ENCODE results near the gene PLEKHM1.

Gene PLEKHM1

DNA sequence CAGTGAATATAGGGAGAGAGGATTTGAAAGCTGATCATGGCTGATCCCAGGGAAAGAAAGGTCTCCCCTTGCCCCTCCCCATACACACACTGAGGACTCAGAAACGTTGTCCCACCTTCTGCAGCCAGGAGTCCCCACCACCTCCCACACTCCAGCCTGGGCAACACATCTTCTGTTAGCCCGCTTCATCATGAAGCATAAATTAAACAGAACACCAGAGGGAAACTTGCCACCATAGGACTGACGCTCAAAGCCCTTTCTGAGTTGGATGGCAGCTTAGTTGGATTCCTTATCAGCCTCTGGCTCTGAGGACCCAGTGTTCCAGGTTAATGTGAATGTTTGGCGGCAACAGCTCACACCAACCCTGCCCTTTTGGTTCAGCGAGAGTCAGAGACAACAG lies 91.7 kb downstream of the PLEKHM1 start:
- no peak for DNase-seq (ENCODE audit: low read depth in 3 of 3)

GRCh38 chr17:45397796-45398195 lies 92.7 kb downstream of the PLEKHM1 start:
- no peak for DNase-seq (ENCODE audit: low read depth in 3 of 3)

DNA sequence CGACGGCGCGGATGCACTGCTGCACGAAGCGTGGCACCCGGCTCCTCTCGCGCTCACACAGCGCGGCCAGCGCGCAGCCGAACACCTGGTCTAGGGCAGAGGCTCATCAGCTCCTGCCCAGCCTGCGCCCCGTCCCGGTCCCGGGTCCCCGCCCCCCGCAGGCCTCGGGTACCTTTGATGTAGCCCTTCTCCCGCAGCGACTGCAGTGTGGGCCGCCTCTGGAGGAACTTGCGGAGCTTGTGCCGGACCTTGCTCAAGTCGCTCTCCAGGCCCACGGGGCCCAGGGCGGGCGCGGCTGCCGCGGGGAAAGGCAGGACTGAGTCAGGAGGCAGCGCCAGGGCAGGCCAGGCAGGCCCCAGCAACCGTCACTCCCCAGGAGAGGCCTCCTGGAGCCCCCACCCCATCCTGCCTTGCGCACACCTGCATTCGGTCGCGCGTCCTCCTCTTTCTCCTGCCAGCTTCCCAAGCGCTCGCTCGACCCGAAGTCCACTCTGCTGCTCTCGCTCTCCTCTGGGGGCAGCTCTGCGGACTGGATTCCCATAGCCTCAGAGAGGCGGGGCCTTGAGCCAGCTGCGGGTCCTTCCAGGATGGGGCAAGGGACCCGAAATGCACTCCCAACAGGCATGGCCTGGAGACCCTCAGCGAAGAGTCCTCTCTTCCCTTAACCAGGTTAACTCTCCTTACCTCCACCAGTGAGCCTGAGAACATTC lies 93.9 kb downstream of the PLEKHM1 start:
- no peak for DNase-seq (ENCODE audit: low read depth in 3 of 3)

DNA sequence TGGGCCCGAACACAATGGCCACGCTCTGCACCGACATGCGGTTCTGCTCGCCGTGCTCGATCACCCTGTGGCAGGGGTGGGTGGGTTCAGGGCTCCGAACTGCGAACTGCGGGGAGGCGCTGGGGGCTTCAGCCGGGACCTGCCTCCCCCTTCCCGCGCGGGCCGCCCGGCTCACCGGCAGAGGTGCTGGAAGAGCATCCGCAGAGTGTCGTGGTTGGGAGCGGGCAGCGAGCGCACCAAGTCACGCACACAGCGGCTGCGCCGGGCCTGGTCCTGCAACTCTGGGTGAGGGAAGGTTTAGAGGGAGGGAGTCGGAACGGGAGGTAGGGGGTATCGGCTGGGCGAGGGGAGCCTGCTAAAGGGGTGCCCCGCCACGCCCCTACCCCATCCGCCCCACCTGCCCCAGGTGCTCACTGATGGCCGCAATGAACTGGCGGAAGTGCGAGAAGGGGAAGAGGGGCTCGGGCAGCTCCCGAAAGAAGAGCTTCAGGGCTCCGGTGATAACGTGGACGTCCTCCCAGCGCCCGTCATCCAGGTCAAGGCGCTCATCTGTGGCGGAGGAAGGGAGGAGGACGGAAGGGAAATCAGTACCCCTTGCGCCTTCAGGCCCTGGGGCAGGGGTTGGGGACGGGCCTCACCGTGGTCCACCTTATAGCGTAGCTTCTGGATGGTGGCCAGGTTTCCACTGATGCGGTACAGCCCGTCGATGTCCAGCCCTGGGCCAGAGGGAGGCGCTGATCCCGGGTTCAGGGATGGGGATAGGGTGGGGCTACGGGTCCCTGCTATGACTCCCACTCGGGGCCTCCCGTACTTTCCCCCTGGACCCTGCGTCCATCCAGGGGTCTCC lies 94.7 kb downstream of the PLEKHM1 start:
- no peak for DNase-seq (ENCODE audit: low read depth in 3 of 3)

GRCh38 chr17:45394913-45395568 lies 95.5 kb downstream of the PLEKHM1 start:
- peak in 2 of 3 experiments; percentile 19 to 31 for DNase-seq (ENCODE audit: low read depth in 3 of 3)

GRCh38 chr17:45394564-45394912 lies 96.0 kb downstream of the PLEKHM1 start:
- no peak for DNase-seq (ENCODE audit: low read depth in 3 of 3)

DNA sequence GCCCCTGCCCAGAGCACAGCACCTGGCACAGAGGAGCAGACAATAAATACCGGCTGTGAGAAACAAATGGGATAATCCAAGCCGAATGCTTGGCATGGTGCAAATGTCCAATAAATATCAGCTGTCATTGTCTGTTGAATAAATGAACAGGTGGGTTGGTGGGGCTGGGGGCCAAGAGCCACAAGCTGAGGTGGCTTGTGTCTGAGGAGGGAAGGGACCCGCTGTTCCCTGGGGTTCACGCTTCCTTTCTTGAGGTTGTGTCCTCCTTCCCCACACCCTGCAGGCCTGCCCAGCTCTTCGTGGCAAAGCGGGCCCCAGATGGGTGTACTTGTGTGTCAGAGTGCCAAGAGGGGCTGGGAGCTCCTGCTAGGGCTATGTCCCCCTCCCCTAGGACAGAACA lies 96.4 kb downstream of the PLEKHM1 start:
- DNase-seq (ENCODE audit: low read depth in 3 of 3) = no peak

DNA sequence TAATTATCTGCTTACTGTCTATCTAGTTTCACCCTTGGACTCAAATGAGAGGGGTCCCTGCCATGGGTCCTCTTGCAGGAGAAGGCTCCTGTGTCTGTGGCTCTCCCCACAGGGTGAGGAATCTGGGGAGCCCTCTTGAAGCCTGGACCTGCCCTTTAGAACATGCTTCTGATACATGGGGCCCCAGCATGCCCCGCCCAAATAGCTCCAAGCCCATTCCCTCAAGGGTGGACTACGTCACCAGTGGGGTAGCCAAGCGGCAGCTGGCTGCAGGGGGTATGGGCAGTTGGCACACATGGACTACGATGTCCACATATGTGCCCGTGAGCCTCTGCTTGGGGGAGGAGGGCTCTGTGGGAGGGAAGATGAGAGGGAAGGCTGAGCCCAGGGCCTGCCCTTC lies 97.1 kb downstream of the PLEKHM1 start:
- DNase-seq (ENCODE audit: low read depth in 3 of 3) = no peak

DNA sequence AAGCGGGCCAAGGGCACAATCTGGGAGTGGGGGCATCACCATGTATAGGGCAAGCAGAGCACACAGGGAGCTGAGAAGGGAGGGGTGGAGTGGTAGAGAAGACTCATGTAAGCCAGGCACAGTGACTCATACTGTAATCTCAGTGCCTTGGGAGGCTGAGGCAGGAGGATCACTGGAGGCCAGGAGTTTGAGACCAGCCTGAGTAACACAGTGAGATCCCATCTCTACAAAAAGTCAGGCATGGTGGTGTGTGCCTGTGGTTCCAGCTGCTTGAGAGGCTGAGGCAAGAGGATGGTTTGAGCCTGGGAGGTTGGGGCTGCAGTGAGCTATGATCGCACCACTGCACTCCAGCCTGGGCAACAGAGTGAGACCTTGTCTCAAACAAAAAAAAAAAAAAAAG lies 98.6 kb downstream of the PLEKHM1 start:
- DNase-seq (ENCODE audit: low read depth in 3 of 3) = no peak

GRCh38 chr17:45391291-45391690 lies 99.2 kb downstream of the PLEKHM1 start:
- DNase-seq (ENCODE audit: low read depth in 3 of 3) = no peak

DNA sequence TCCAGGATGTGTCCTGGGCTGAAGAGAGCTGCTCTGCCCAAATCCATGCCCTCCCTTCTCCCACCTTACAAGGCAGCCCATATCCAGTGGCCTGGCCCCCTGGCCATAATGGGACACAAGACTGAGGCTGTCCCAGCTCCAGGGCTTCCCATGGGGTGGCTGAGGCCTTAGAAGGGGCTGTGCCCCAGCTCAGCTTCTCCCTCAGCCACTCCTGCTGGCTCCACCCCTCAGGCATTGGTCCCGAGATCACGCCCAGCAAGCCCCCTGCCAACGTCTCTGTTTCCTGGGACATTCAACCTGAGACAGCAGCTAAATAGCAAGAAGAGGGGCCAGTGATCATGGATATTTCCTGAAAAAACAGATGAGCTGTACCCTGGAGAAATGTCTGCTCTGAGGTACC lies 101.2 kb downstream of the PLEKHM1 start:
- no peak for DNase-seq (ENCODE audit: low read depth in 3 of 3)

- no peak for DNase-seq (ENCODE audit: low read depth in 3 of 3)
Observed at GRCh38 chr17:45388604-45389325, 101.8 kb downstream of the PLEKHM1 start.

DNA sequence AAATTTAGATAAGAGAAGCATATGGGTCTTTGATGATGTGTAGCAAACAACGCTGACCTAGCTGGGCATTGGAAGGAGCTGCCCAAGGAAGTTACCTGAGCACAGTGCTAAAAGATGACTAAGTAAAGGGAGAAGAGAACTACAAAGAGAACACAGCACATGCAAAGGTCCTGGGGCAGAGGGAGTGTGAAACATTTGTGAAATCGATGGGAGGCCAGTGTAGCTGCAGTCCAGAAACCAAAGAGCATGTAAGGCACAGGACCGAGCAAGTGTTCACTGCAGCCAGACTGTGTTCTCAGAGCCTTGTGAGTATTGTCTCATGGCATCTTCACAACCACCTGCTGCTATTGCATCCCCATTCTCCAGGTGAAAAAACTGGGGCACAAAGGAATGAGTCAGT lies 102.8 kb downstream of the PLEKHM1 start:
- DNase-seq (ENCODE audit: low read depth in 3 of 3) = no peak

GRCh38 chr17:45386178-45386577 lies 104.3 kb downstream of the PLEKHM1 start:
- DNase-seq (ENCODE audit: low read depth in 3 of 3) = no peak

Data from stimulated activated CD4-positive, alpha-beta T cell treated with anti-CD3 and anti-CD28 coated beads, TNF-alpha, amount 100 ng/mL, for 24 hours (primary cell).